22Rv1 (cell line): ENCODE measurements around the gene ALDH2.
"Not testable (repeated sequence)": the region's sequence is repeated elsewhere in the genome, so short reads cannot be mapped to it uniquely, and the experiment has no call there.

Source experiments
- H3K27ac ChIP-seq: fragments of 450-650 bp; 2 replicates; pipeline ENCODE4 v1.5.1; 2017
- ZFX ChIP-seq: fragments of 450-650 bp; IDR thresholded peaks from 2 replicates; pipeline ENCODE4 v1.6.1; 2017; ENCODE audit warnings: antibody characterized with exemption, borderline replicate concordance
- TF ChIP-seq, protein P1 (sequence below): fragments of 450-650 bp; IDR thresholded peaks from 2 replicates; pipeline ENCODE4 v1.5.1; 2017; ENCODE audit warnings: mild to moderate bottlenecking

ALDH2 gene

DNA sequence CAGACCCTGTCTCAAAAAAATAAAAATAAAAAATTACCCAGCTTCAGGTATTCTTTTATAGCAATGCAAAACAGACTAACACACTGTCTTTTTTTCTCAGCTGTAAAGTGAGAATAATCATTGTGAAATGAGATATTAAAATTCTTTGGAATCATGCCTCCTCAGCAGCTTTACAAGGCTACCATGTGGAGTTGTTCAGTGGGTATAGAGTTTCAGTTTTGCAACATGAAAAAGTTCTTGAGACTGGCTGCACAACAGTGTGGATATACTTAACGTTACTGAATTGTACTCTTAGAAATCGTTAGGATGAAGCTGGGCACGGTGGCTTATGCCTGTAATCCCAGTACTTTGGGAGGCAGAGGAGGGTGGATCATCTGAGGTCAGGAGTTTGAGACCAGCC is 59.6 kb downstream of the ALDH2 start:
- H3K27ac ChIP-seq: no peak overlapping the region
- TF ChIP-seq, protein P1, sequence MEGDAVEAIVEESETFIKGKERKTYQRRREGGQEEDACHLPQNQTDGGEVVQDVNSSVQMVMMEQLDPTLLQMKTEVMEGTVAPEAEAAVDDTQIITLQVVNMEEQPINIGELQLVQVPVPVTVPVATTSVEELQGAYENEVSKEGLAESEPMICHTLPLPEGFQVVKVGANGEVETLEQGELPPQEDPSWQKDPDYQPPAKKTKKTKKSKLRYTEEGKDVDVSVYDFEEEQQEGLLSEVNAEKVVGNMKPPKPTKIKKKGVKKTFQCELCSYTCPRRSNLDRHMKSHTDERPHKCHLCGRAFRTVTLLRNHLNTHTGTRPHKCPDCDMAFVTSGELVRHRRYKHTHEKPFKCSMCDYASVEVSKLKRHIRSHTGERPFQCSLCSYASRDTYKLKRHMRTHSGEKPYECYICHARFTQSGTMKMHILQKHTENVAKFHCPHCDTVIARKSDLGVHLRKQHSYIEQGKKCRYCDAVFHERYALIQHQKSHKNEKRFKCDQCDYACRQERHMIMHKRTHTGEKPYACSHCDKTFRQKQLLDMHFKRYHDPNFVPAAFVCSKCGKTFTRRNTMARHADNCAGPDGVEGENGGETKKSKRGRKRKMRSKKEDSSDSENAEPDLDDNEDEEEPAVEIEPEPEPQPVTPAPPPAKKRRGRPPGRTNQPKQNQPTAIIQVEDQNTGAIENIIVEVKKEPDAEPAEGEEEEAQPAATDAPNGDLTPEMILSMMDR: no peak
- TF ChIP-seq ZFX: no peak

DNA sequence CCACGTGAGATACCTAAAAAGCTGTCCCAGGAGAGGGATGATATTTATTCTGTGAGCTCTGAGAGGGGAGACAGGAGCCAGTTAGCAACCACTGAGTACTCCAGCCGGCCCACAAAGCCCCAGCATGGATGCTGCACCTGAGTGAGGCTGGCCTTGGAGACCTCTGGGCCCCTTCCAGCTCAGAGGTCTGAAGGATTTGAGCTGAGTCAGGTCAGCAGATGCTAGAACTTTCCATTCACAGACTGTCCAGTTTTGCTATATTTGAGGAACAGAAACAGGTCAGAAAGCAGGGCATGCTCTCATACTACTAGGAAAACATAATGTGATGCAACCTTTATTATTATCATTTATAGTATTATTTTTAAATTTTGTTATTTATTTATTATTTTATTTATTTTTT is 60.3 kb downstream of the ALDH2 start:
- H3K27ac ChIP-seq: no peak overlapping the region
- no peak for TF ChIP-seq ZFX
- TF ChIP-seq, protein P1: no peak

DNA sequence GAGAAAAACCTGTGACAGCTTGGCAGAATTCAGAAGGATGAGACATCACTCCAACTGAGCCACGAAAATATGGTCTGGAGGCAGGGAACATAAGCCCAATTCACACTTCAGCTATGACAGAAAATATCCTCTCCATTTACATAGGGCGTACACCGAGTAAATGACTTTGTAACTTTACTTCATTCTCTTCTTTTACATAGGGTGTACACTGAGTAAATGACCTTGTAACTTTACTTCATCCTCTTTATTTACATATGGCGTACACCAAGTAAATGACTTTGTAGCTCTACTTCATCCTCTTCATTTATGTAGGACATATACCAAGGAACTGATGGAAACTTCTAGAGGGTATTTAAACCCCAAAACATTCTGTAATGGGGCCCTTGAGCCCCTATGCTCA is 61.2 kb downstream of the ALDH2 start:
- TF ChIP-seq ZFX: no peak
- TF ChIP-seq, protein P1: no peak

DNA sequence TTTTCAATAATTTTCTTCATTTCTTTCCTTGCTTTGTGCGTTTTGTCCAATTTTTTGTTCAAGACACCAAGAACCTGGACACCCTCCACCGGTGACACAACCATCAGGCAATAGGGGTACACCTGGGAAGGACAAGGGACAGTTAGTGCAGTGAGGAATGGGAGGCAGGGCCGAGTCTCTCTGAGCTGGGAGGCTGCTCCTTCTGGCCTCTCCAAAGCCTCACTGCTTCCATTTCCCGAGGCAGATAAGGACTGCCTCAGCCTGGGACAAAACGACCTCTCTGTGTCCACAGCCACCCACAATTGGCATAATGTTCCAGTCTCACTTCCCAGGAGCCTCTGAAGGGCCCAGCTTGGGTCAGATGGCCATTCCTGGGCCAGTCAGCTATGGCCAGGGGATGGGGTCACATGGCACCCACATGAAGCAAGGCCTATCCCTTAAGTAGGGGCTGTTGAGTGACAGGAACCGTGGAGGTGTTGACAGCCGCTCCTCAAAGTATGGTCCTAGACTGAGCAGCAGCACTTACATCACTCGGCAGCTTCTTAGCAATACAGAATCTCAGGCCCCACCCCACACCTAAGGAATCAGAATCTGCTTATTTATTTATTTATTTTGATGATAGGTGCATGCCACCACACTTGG is 61.7 kb downstream of the ALDH2 start:
- TF ChIP-seq, protein P1: no peak
- no peak for TF ChIP-seq ZFX
- no peak overlapping the region for H3K27ac ChIP-seq

More for the DNA sequence above, 61.2 kb downstream of the ALDH2 start:
- H3K27ac ChIP-seq: no peak overlapping the region

DNA sequence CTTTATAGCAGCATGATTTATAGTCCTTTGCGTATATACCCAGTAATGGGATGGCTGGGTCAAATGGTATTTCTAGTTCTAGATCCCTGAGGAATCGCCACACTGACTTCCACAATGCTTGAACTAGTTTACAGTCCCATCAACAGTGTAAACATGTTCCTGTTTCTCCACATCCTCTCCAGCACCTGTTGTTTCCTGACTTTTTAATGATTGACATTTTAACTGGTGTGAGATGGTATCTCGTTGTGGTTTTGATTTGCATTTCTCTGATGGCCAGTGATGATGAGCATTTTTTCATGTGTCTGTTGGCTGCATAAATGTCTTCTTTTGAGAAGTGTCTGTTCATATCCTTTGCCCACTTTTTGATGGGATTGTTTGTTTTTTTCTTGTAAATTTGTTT is 62.9 kb downstream of the ALDH2 start:
- not testable (repeated sequence) for H3K27ac ChIP-seq

DNA sequence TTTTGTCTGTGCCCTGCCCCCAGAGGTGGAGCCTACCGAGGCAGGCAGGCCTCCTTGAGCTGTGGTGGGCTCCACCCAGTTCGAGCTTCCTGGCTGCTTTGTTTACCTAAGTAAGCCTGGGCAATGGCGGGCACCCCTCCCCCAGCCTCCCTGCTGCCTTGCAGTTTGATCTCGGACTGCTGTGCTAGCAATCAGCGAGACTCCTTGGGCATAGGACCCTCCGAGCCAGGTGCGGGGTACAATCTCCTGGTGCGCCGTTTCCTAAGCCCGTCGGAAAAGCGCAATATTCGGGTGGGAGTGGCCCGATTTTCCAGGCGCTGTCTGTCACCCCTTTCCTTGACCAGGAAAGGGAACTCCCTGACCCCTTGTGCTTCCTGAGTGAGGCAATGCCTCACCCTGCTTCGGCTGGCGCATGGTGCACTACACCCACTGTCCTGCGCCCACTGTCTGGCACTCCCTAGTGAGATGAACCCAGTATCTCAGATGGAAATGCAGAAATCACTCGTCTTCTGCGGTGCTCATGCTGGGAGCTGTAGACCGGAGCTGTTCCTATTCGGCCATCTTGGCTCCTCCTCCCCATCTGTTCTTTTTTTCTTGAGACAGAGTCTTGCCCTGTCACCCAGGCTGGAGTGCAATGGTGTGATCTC is 68.1 kb downstream of the ALDH2 start:
- peak overlapping the region; percentile 79 for H3K27ac ChIP-seq

DNA sequence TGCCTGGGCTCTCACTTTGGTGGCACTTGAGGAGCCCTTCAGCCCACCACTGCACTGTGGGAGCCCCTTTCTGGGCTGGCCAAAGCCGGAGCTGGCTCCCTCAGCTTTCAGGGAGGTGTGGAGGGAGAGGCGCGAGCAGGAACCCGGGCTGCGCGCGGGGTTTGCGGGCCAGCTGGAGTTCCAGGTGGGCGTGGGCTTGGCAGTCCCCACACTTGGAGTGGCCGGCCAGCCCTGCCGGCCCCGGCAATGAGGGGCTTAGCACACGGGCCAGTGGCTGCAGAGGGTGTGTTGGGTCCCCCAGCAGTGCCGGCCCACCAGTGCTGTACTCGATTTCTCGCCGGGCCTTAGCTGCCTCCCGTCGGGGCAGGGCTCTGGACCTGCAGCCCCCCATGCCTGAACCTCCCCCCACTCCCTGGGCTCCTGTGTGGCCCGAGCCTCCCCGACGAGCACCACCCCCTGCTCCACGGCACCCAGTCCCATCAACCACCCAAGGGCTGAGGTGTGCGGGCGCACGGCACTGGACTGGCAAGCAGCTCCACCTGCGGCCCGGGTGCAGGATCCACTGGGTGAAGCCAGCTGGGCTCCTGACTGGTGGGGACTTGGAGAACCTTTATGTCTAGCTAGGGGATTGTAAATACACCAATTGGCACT is 68.9 kb downstream of the ALDH2 start:
- H3K27ac ChIP-seq: peak overlapping the region; percentile 79

DNA sequence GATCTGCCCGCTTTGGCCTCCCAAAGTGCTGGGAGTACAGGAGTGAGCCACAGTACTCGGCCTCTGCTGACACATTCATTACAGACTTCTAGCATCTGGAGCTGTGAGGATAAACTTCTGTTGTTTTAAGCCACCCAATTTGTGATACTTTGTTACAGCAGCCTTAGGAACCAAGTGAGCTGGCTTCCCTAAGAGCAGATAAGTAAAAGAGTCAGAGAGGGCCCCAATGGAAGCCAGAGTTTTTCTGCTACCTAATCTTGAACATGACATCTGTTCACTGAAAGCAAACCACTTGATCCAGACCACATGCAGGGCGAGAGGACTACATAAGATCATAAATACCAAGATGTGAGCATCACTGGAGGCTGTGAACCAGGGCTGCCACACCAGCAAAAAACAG is 71.6 kb downstream of the ALDH2 start:
- no peak for TF ChIP-seq ZFX
- TF ChIP-seq, protein P1: no peak
- H3K27ac ChIP-seq: no peak overlapping the region

DNA sequence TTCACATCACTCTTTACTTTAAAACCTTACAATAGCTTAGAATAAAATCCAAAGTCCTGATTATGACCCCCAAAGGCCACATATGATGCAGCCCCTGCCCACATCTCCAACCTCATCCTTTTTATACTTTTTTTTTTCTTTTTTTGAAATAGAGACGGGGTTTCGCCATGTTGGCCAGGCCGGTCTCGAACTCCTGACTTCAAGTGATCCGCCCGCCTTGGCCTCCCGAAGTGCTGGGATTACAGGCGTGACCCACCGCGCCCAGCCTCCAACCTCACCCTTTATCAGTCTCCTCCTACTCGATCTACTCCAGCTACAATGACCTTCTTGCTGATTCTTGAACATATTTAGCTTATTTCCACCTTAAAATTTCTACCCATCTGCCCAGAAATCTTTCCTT is 74.1 kb downstream of the ALDH2 start:
- H3K27ac ChIP-seq: peak overlapping the region; percentile 94
- no peak for TF ChIP-seq ZFX
- TF ChIP-seq, protein P1: no peak
